H54 (cell line): ENCODE measurements around the gene CMYA5.

ENCODE experiments used
- DNase-seq: peaks from one replicate; pipeline ENCODE4 v3.0.0; 2011; ENCODE audit warnings: low spot score, mixed read lengths; ENCODE audit not compliant: insufficient read length
- FAIRE-seq: peaks from 3 replicates; lab custom pipeline; 2011; peaks lifted over from hg19 to GRCh38; lab: Jason Lieb, UNC
- POLR2A ChIP-seq: IDR thresholded peaks from 2 replicates; pipeline ENCODE4 v1.6.1; 2011; ENCODE audit warnings: low read depth, mild to moderate bottlenecking, low read length

Gene CMYA5

GRCh38 chr5:79803007-79803406 is 113.4 kb downstream of the CMYA5 start:
- no peak for DNase-seq
- no peak for TF ChIP-seq POLR2A
- no peak for FAIRE-seq

GRCh38 chr5:79806741-79807140 is 117.1 kb downstream of the CMYA5 start:
- TF ChIP-seq POLR2A, result no peak
- no peak for FAIRE-seq

GRCh38 chr5:79809743-79810142 is 120.1 kb downstream of the CMYA5 start:
- no peak for TF ChIP-seq POLR2A
- no peak for DNase-seq
- no peak for FAIRE-seq

More at GRCh38 chr5:79806741-79807140, 117.1 kb downstream of the CMYA5 start:
- DNase-seq, result no peak

- FAIRE-seq (no peak), DNase-seq (no peak)
- no peak for TF ChIP-seq POLR2A
These were observed 121.4 kb downstream of the CMYA5 start for GRCh38 chr5:79811081-79811480.

- TF ChIP-seq POLR2A, result no peak
- DNase-seq, result no peak
- FAIRE-seq, result no peak
These were observed 122.3 kb downstream of the CMYA5 start for GRCh38 chr5:79811904-79812303.

GRCh38 chr5:79814699-79815098 is 125.1 kb downstream of the CMYA5 start:
- no peak for DNase-seq
- FAIRE-seq, result no peak
- no peak for TF ChIP-seq POLR2A

GRCh38 chr5:79816014-79816413 is 126.4 kb downstream of the CMYA5 start:
- TF ChIP-seq POLR2A, result no peak
- DNase-seq (no peak), FAIRE-seq (no peak)

- no peak for TF ChIP-seq POLR2A
- DNase-seq (no peak), FAIRE-seq (no peak)
These were observed 131.0 kb downstream of the CMYA5 start for GRCh38 chr5:79820648-79821047.

GRCh38 chr5:79824444-79824843 is 134.8 kb downstream of the CMYA5 start:
- FAIRE-seq (no peak), DNase-seq (no peak)
- no peak for TF ChIP-seq POLR2A

- TF ChIP-seq POLR2A, result no peak
- FAIRE-seq (no peak), DNase-seq (no peak)
These were observed 136.2 kb downstream of the CMYA5 start for GRCh38 chr5:79825802-79826201.

- FAIRE-seq (no peak), DNase-seq (no peak)
- no peak for TF ChIP-seq POLR2A
These were observed 137.6 kb downstream of the CMYA5 start for GRCh38 chr5:79827159-79827629.

GRCh38 chr5:79829260-79829659 is 139.6 kb downstream of the CMYA5 start:
- no peak for TF ChIP-seq POLR2A
- FAIRE-seq, result no peak

GRCh38 chr5:79831381-79832309 is 142.0 kb downstream of the CMYA5 start:
- no peak for FAIRE-seq

More at GRCh38 chr5:79829260-79829659, 139.6 kb downstream of the CMYA5 start:
- no peak for DNase-seq

GRCh38 chr5:79832911-79833310 is 143.3 kb downstream of the CMYA5 start:
- TF ChIP-seq POLR2A, result no peak
- no peak for FAIRE-seq
- no peak for DNase-seq

More at GRCh38 chr5:79831381-79832309, 142.0 kb downstream of the CMYA5 start:
- TF ChIP-seq POLR2A, result no peak
- no peak for DNase-seq
